Astrocyte of the cerebellum (primary cell): Measurements from ENCODE around the gene ZNF248.
"Not testable (repeated sequence)": the region's sequence is repeated elsewhere in the genome, so short reads cannot be mapped to it uniquely, and the experiment has no call there.

Source experiments
- DNase-seq: peaks from one replicate; pipeline ENCODE4 v3.0.0-alpha.2; 2011; ENCODE audit warnings: low read depth
- H3K4me3 ChIP-seq: 2 replicates; pipeline ENCODE4 v1.5.1; 2011; ENCODE audit warnings: mild to moderate bottlenecking, low read depth, low read length, moderate library complexity
- in situ Hi-C: cut with HindIII; loops from 2 replicates; pipeline ENCODE4 v1.10.0; 2017; ENCODE audit warnings: low sequenced_read_pairs
- TF ChIP-seq, protein P1 (sequence below): IDR thresholded peaks from 2 replicates; pipeline ENCODE4 v1.5.1; 2012; ENCODE audit warnings: low read length, low read depth, moderate library complexity, mild to moderate bottlenecking; ENCODE audit errors: missing control alignments

ZNF248 gene

DNA sequence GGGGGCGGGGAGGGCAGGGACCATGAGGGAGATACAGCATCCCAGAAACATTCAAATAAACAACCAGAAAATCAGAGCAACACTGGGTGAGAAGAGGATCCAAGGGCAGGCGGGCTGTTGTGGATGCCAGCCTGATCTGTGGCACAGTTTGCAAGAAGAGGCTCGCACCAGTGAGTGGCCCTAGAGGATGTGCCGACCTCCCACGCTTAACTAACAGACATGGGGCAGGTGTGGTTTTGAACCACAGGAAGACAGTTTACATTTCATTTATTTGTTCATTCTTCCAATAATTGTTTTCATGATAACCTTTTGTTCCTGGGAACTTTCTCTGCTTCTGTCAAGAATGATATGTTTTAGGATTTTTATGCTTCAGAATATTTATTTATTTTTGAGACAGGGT lies 115.6 kb downstream of the ZNF248 start:
- in situ Hi-C loops, result no loop called here
- TF ChIP-seq, protein P1, sequence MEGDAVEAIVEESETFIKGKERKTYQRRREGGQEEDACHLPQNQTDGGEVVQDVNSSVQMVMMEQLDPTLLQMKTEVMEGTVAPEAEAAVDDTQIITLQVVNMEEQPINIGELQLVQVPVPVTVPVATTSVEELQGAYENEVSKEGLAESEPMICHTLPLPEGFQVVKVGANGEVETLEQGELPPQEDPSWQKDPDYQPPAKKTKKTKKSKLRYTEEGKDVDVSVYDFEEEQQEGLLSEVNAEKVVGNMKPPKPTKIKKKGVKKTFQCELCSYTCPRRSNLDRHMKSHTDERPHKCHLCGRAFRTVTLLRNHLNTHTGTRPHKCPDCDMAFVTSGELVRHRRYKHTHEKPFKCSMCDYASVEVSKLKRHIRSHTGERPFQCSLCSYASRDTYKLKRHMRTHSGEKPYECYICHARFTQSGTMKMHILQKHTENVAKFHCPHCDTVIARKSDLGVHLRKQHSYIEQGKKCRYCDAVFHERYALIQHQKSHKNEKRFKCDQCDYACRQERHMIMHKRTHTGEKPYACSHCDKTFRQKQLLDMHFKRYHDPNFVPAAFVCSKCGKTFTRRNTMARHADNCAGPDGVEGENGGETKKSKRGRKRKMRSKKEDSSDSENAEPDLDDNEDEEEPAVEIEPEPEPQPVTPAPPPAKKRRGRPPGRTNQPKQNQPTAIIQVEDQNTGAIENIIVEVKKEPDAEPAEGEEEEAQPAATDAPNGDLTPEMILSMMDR, result no peak
- H3K4me3 ChIP-seq, result no peak overlapping the region
- no peak for DNase-seq

DNA sequence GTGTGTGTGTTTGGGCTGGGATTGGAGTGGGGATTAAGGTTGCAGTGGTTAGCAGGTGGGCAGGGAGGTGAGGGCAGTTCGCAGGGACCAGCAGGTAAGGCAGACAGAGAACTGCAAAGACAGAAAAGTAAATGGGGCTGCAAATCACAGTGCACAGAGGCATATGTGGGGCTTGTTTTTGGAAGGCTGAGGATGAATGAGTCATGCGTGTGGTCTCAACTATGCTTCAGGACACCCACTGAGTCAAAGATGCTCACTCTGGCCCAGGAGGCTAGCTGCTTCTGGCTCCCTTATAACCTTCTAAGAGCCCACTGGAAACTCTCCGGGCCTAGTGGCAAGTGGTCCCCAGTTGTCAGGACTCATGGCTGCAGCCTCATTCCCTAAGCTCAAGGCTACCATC lies 118.2 kb downstream of the ZNF248 start:
- in situ Hi-C loops, result no loop called here

DNA sequence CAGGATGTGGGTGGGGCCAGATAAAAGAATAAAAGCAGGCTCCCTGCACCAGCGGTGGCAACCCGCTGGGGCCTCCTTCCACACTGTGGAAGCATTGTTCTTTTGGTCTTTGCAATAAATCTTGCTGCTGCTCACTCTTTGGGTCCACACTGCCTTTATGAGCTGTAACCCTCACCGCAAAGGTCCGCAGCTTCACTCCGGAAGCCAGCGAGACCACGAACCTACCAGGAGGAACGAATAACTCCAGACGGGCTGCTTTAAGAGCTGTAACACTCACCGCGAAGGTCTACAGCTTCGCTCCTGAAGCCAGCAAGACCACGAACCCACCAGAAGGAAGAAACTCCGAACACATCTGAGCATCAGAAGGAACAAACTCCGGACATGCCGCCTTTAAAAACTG lies 119.2 kb downstream of the ZNF248 start:
- H3K4me3 ChIP-seq, DNase-seq, in situ Hi-C loops: not testable (repeated sequence)

More for the DNA sequence above, 118.2 kb downstream of the ZNF248 start:
- no peak overlapping the region for H3K4me3 ChIP-seq
- TF ChIP-seq, protein P1, result no peak
- DNase-seq, result no peak

DNA sequence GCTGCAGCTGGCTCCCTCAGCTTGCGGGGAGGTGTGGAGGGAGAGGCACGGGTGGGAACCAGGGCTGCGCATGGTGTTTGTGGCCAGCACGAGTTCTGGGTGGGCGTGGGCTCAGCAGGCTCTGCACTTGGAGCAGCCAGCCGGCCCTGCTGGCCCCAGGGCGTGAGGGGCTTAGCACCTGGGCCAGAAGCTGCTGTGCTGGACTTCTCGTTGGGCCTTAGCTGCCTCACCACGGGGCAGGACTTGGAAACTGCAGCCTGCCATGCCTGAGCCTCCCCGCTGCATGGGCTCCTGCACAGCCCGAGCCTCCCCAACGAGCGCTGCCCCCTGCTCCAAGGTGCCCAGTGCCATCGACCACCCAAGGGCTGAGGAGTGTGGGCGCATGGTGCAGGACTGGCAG lies 120.1 kb downstream of the ZNF248 start:
- TF ChIP-seq, protein P1, result no peak
- H3K4me3 ChIP-seq, result no peak overlapping the region
- DNase-seq, result no peak
- in situ Hi-C loops, result no loop called here

DNA sequence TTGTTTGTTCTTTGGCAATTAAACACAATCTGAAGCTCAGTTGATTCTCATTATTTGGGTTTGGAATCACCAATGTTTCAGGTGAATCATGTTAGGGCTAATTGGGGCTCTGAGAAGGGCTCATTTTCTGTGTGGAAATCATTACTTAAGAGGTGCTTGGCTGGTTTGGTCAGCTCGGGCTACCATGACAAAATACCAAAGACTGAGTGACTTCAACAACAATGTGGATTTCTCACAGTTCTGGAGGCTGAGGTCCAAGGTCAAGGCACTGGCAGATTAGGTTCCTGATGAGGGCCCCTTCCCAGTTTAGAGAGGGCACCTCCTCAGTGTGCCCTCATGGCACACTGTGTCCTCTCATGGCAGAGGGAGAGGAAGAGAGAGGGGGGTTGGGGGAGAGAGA lies 121.3 kb downstream of the ZNF248 start:
- H3K4me3 ChIP-seq, result no peak overlapping the region
- DNase-seq, result no peak
- TF ChIP-seq, protein P1, result no peak
- in situ Hi-C loops, result no loop called here

DNA sequence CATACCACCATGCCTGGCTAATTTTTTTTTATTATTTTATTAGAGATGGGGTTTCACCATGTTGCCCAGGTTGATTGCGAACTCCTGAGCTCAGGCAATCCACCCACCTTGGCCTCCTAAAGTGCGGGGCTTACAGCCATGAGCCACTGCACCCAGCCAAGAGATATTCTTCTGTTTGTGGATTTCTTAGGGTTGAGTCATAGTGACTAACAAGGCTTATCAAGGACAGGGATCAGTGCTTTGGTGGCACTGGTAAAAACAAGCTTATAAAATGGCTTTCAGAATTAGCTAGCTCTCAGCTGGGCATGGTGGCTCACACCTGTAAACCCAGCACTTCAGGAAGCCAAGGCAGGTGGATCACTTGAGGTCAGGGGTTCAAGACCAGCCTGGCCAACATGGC lies 122.4 kb downstream of the ZNF248 start:
- no peak overlapping the region for H3K4me3 ChIP-seq
- no peak for DNase-seq
- TF ChIP-seq, protein P1, result no peak
- in situ Hi-C loops, result no loop called here
